Measurements from ENCODE around the gene VSTM4. TPM values are rescaled to one million over a fixed set of nuclear protein-coding genes. Genes with fewer than 3 reads are reported as not detected.

Gene VSTM4
- polyA plus RNA-seq, 1 donor (not counting 4 experiments of a cell fraction or from before 2014, with no cell fraction given): not detected

DNA sequence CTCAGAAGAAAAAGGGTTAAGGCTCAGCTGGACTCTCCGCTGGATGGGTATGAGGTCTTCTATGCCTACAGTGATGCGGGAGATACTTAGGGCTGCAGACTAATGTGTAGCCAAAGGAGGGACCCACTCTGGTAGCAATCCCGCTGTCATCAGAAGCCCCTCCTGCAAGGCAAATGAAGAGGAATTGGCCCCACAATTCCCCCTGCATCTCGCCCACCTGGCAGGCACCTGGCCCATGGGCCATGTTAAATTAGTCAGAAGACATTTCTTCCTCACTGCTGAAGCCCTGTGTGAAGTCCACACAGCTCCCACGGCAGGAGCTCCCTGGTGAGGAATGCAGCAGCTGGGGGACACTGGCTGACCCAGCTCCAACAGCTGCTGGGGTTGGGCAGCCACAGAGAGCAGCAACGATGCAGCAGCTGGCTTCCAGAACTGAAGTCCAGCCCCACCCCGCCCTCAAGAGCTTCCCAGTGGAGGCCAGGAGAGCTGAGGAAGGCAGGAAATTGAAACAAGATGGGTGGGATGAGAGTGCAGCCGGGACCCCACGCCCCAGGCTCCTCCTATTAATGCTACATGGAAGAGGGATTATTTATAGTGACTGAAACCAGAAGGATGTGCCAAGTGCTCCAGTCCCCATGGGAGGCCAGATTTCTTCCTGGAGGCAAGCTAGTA lies 5.5 kb downstream of the VSTM4 start:
- no peak overlapping the region for H3K4me3 ChIP-seq (ENCODE audit: control insufficient read depth in 2 of 3, extremely low read depth in 1 of 3, insufficient read depth in 2 of 3, low read depth in 1 of 3, low read length in 3 of 3)
- no peak overlapping the region for H3K4me2 ChIP-seq (ENCODE audit: control insufficient read depth, extremely low read depth, insufficient read depth, low read depth, low read length)
- no peaks in the 10 kb centered on the region for H3K9me1 ChIP-seq (ENCODE audit: control insufficient read depth, extremely low read depth, insufficient read depth, low read length)
- dilution Hi-C loops (cut with MboI; ENCODE audit: extremely low pct_ligation_motif_present, low sequenced_read_pairs): no loop called here
- H3K79me2 ChIP-seq (ENCODE audit: control insufficient read depth, insufficient read depth, low read length): no peaks in the 10 kb centered on the region
- H3K36me3 ChIP-seq (ENCODE audit: control insufficient read depth in 2 of 2, extremely low read depth in 1 of 2, insufficient read depth in 2 of 2, low read length in 2 of 2): no peaks in the 10 kb centered on the region
- H3K27ac ChIP-seq (ENCODE audit: control insufficient read depth, insufficient read depth, low read length): no peak overlapping the region
- DNase-seq (ENCODE audit: low read depth, low spot score): no peak
- no peak for FAIRE-seq
- peaks cover 21% of the 10 kb centered on the region for H3K27me3 ChIP-seq (ENCODE audit: control insufficient read depth, extremely low read depth, insufficient read depth, low read length)
- no peaks in the 10 kb centered on the region for H4K20me1 ChIP-seq (ENCODE audit: control insufficient read depth, extremely low read depth, insufficient read depth, low read length)
- no peak overlapping the region for H3K9ac ChIP-seq (ENCODE audit: control insufficient read depth, extremely low read depth, insufficient read depth, low read length)
- TF ChIP-seq, protein P1, sequence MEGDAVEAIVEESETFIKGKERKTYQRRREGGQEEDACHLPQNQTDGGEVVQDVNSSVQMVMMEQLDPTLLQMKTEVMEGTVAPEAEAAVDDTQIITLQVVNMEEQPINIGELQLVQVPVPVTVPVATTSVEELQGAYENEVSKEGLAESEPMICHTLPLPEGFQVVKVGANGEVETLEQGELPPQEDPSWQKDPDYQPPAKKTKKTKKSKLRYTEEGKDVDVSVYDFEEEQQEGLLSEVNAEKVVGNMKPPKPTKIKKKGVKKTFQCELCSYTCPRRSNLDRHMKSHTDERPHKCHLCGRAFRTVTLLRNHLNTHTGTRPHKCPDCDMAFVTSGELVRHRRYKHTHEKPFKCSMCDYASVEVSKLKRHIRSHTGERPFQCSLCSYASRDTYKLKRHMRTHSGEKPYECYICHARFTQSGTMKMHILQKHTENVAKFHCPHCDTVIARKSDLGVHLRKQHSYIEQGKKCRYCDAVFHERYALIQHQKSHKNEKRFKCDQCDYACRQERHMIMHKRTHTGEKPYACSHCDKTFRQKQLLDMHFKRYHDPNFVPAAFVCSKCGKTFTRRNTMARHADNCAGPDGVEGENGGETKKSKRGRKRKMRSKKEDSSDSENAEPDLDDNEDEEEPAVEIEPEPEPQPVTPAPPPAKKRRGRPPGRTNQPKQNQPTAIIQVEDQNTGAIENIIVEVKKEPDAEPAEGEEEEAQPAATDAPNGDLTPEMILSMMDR (optimal IDR thresholded peaks at IDR 0.05 in 1 of 3, IDR thresholded peaks at IDR 0.05 in 1 of 3, conservative IDR thresholded peaks at IDR 0.05 in 1 of 3; ENCODE audit: extremely low read depth in 1 of 3, insufficient read depth in 2 of 3, low read length in 3 of 3): no peak
- no peak for TF ChIP-seq EZH2 (IDR thresholded peaks at IDR 0.05; ENCODE audit: low read length)
- H3K9me3 ChIP-seq (ENCODE audit: control insufficient read depth, low read depth, low read length): no peaks in the 10 kb centered on the region
- no peaks in the 10 kb centered on the region for H3K4me1 ChIP-seq (ENCODE audit: control insufficient read depth, extremely low read depth, insufficient read depth, low read length)
- H2AFZ ChIP-seq (ENCODE audit: control insufficient read depth, low read length): no peak overlapping the region

DNA sequence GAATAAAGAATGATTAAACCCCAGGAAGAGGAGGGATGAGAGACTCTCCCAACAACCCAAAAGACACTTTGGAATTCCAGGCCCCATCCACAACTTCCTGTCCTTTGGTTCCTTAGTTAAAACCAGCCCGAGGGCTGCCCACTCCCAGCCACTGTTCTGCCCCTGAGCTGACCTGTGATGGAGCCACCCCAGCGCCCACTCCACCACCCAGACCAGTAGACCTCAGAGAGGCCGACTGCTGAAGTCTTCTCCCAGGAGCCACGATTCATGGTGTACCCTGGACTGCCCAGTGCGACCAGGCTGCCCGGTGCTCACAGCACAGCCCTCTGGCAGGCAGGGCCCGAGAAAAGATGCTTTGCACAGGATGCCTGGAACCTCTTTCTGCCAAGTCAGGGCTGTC lies 6.7 kb downstream of the VSTM4 start:
- no peaks in the 10 kb centered on the region for H3K4me1 ChIP-seq (ENCODE audit: control insufficient read depth, extremely low read depth, insufficient read depth, low read length)
- TF ChIP-seq EZH2 (IDR thresholded peaks at IDR 0.05; ENCODE audit: low read length): no peak
- TF ChIP-seq, protein P1 (optimal IDR thresholded peaks at IDR 0.05 in 1 of 3, IDR thresholded peaks at IDR 0.05 in 1 of 3, conservative IDR thresholded peaks at IDR 0.05 in 1 of 3; ENCODE audit: extremely low read depth in 1 of 3, insufficient read depth in 2 of 3, low read length in 3 of 3): no peak

More for the DNA sequence above, 6.7 kb downstream of the VSTM4 start:
- no peak overlapping the region for H3K27ac ChIP-seq (ENCODE audit: control insufficient read depth, insufficient read depth, low read length)
- peaks cover 9% of the 10 kb centered on the region for H3K27me3 ChIP-seq (ENCODE audit: control insufficient read depth, extremely low read depth, insufficient read depth, low read length)
- H3K9me3 ChIP-seq (ENCODE audit: control insufficient read depth, low read depth, low read length): no peaks in the 10 kb centered on the region
- FAIRE-seq (no peak), DNase-seq (ENCODE audit: low read depth, low spot score) (no peak)
- H3K4me2 ChIP-seq (ENCODE audit: control insufficient read depth, extremely low read depth, insufficient read depth, low read depth, low read length): no peak overlapping the region
- H3K9me1 ChIP-seq (ENCODE audit: control insufficient read depth, extremely low read depth, insufficient read depth, low read length): no peaks in the 10 kb centered on the region
- dilution Hi-C loops (cut with MboI; ENCODE audit: extremely low pct_ligation_motif_present, low sequenced_read_pairs): no loop called here
- H2AFZ ChIP-seq (ENCODE audit: control insufficient read depth, low read length): no peak overlapping the region
- H3K9ac ChIP-seq (ENCODE audit: control insufficient read depth, extremely low read depth, insufficient read depth, low read length): no peak overlapping the region
- H4K20me1 ChIP-seq (ENCODE audit: control insufficient read depth, extremely low read depth, insufficient read depth, low read length): no peaks in the 10 kb centered on the region
- H3K4me3 ChIP-seq (ENCODE audit: control insufficient read depth in 2 of 3, extremely low read depth in 1 of 3, insufficient read depth in 2 of 3, low read depth in 1 of 3, low read length in 3 of 3): no peak overlapping the region
- no peaks in the 10 kb centered on the region for H3K36me3 ChIP-seq (ENCODE audit: control insufficient read depth in 2 of 2, extremely low read depth in 1 of 2, insufficient read depth in 2 of 2, low read length in 2 of 2)
- no peaks in the 10 kb centered on the region for H3K79me2 ChIP-seq (ENCODE audit: control insufficient read depth, insufficient read depth, low read length)
